GM23248 (cell line): ENCODE results near the gene PHF21A.

Experiments
- EZH2 ChIP-seq: fragments of 200-600 bp; sonication (generic); IDR thresholded peaks from 2 replicates; pipeline ENCODE4 v1.6.1; 2018; ENCODE audit warnings: antibody characterized with exemption, mild to moderate bottlenecking; ENCODE audit not compliant: insufficient read depth, poor library complexity, severe bottlenecking
- EZH2phosphoT487 ChIP-seq: fragments of 200-600 bp; sonication (generic); IDR thresholded peaks from 2 replicates; pipeline ENCODE4 v1.6.1; 2018; ENCODE audit warnings: antibody characterized with exemption, moderate library complexity, mild to moderate bottlenecking, low read depth; ENCODE audit not compliant: insufficient read depth

GRCh38 chr11:45919806-45920530, 201.3 kb downstream of the PHF21A start:
- TF ChIP-seq EZH2phosphoT487 (no peak), EZH2 (no peak)
